ENCODE results near the gene PPP1R9A.
A peak's percentile ranks its signal among the peaks of the same experiment; 100 is the strongest.

PPP1R9A gene

GRCh38 chr7:95035295-95035694, 127.9 kb downstream of the PPP1R9A start:
- no peak for TF ChIP-seq CTCF (conservative IDR thresholded peaks at IDR 0.05; ENCODE audit: control insufficient read depth, insufficient read depth, low read depth, low read length)
- no peak overlapping the region for H3K4me3 ChIP-seq (ENCODE audit: control insufficient read depth, low read depth, low read length)
- no peak for DNase-seq (ENCODE audit: low read depth)

- no peak overlapping the region for H3K4me3 ChIP-seq (ENCODE audit: control insufficient read depth, low read depth, low read length)
- no peak for TF ChIP-seq CTCF (conservative IDR thresholded peaks at IDR 0.05; ENCODE audit: control insufficient read depth, insufficient read depth, low read depth, low read length)
- DNase-seq (ENCODE audit: low read depth) = no peak
These were observed 133.6 kb downstream of the PPP1R9A start for GRCh38 chr7:95041031-95041430.

- TF ChIP-seq CTCF (conservative IDR thresholded peaks at IDR 0.05; ENCODE audit: control insufficient read depth, insufficient read depth, low read depth, low read length) = peak; percentile 40
- no peak overlapping the region for H3K4me3 ChIP-seq (ENCODE audit: control insufficient read depth, low read depth, low read length)
- DNase-seq (ENCODE audit: low read depth) = peak; percentile 47
These were observed 138.0 kb downstream of the PPP1R9A start for GRCh38 chr7:95045236-95045923.

GRCh38 chr7:95046494-95047240, 139.3 kb downstream of the PPP1R9A start:
- DNase-seq (ENCODE audit: low read depth) = no peak
- no peak overlapping the region for H3K4me3 ChIP-seq (ENCODE audit: control insufficient read depth, low read depth, low read length)
- no peak for TF ChIP-seq CTCF (conservative IDR thresholded peaks at IDR 0.05; ENCODE audit: control insufficient read depth, insufficient read depth, low read depth, low read length)

GRCh38 chr7:95047291-95047690, 139.9 kb downstream of the PPP1R9A start:
- no peak for DNase-seq (ENCODE audit: low read depth)
- no peak overlapping the region for H3K4me3 ChIP-seq (ENCODE audit: control insufficient read depth, low read depth, low read length)
- TF ChIP-seq CTCF (conservative IDR thresholded peaks at IDR 0.05; ENCODE audit: control insufficient read depth, insufficient read depth, low read depth, low read length) = no peak

- no peak for DNase-seq (ENCODE audit: low read depth)
- no peak for TF ChIP-seq CTCF (conservative IDR thresholded peaks at IDR 0.05; ENCODE audit: control insufficient read depth, insufficient read depth, low read depth, low read length)
- H3K4me3 ChIP-seq (ENCODE audit: control insufficient read depth, low read depth, low read length) = no peak overlapping the region
These were observed 145.2 kb downstream of the PPP1R9A start for GRCh38 chr7:95052566-95053094.
